GM12878 (cell line): ENCODE data around the gene LRRC74B. TPM values are rescaled to one million over a fixed set of nuclear protein-coding genes. Genes with fewer than 3 reads are reported as not detected.

Source experiments
- BHLHE40 ChIP-seq, 2 experiments: fragments of 450-650 bp in 1 of 2; IDR thresholded peaks; 2 replicates each; pipeline ENCODE4 v1.6.1; 2011 to 2017; ENCODE audit warnings: low read depth in 2 of 2, borderline replicate concordance in 1 of 2, improper control_type of control experiment in 1 of 2, low read length in 1 of 2, mild to moderate bottlenecking in 1 of 2
- BMI1 ChIP-seq: fragments of 450-650 bp; IDR thresholded peaks from 2 replicates; pipeline ENCODE4 v1.6.1; 2016; ENCODE audit warnings: mild to moderate bottlenecking, moderate library complexity, borderline replicate concordance
- CHD2 ChIP-seq: IDR thresholded peaks from 2 replicates; pipeline ENCODE4 v1.6.1; 2011; ENCODE audit warnings: low read depth, low read length, improper control_type of control experiment, borderline replicate concordance
- EED ChIP-seq: sonication (generic); IDR thresholded peaks from 2 replicates; pipeline ENCODE4 v1.6.1; 2016; ENCODE audit warnings: antibody characterized with exemption, low read depth
- EP300 ChIP-seq, 2 experiments: fragments of 150-350 bp in 1 of 2; IDR thresholded peaks; 2 replicates each; pipeline ENCODE4 v1.6.1; 2011 to 2012; ENCODE audit warnings: low read depth in 2 of 2, low read length in 2 of 2, borderline replicate concordance in 1 of 2, improper control_type of control experiment in 1 of 2, inconsistent platforms in 1 of 2; ENCODE audit not compliant: control insufficient read depth in 1 of 2
- EZH2 ChIP-seq: IDR thresholded peaks from 2 replicates; pipeline ENCODE4 v1.6.1; 2012; ENCODE audit warnings: low read depth, mild to moderate bottlenecking, control low read depth, inconsistent platforms, low read length, borderline replicate concordance; ENCODE audit not compliant: control insufficient read depth
- HDAC2 ChIP-seq: fragments of 200-600 bp; sonication (generic); IDR thresholded peaks from 2 replicates; pipeline ENCODE4 v1.6.1; 2017
- IRF4 ChIP-seq: IDR thresholded peaks from 2 replicates; pipeline ENCODE4 v1.6.1; 2011; ENCODE audit warnings: low read depth, low read length
- LARP7 ChIP-seq: fragments of 450-650 bp; IDR thresholded peaks from 2 replicates; pipeline ENCODE4 v1.6.1; 2017; ENCODE audit warnings: mild to moderate bottlenecking
- RBBP5 ChIP-seq: fragments of 200-600 bp; sonication (generic); conservative IDR thresholded peaks from 2 replicates; pipeline ENCODE4 v1.6.1; 2016
- RELB ChIP-seq: fragments of 450-650 bp; IDR thresholded peaks from 2 replicates; pipeline ENCODE4 v1.6.1; 2017; ENCODE audit warnings: low read depth, mild to moderate bottlenecking, moderate library complexity
- YBX1 ChIP-seq: fragments of 450-650 bp; IDR thresholded peaks from 2 replicates; pipeline ENCODE4 v1.6.1; 2016; ENCODE audit warnings: antibody characterized with exemption
- ZBTB11 ChIP-seq: fragments of 450-650 bp; formaldehyde crosslinking; IDR thresholded peaks from 2 replicates; pipeline ENCODE4 v1.5.0; 2022; ENCODE audit warnings: mild to moderate bottlenecking, missing genetic modification characterization
- ZBTB4 ChIP-seq: fragments of 450-650 bp; formaldehyde crosslinking; IDR thresholded peaks from 2 replicates; pipeline ENCODE4 v1.4.0; 2022; ENCODE audit warnings: mild to moderate bottlenecking, moderate library complexity
- ZBTB40 ChIP-seq: fragments of 450-650 bp; IDR thresholded peaks from 2 replicates; pipeline ENCODE4 v1.6.1; 2016; ENCODE audit warnings: mild to moderate bottlenecking, moderate library complexity, borderline replicate concordance
- ZNF217 ChIP-seq: fragments of 450-650 bp; IDR thresholded peaks from 2 replicates; pipeline ENCODE4 v1.6.1; 2017; ENCODE audit warnings: antibody characterized with exemption, mild to moderate bottlenecking
- ZNF24 ChIP-seq: fragments of 450-650 bp; IDR thresholded peaks from 2 replicates; pipeline ENCODE4 v1.6.1; 2017; ENCODE audit warnings: antibody characterized with exemption, mild to moderate bottlenecking
- polyA plus RNA-seq, 11 experiments: library from polyadenylated mRNA; depleted of rRNA in 4 of 11; unstranded in 6 of 11; stranded (reverse) in 5 of 11; fragments of >200 nt; fragmentation: Nextera tagmentation in 4 of 11; fragmentation: Illumina TruSeq in 1 of 11; extraction: Ambion mirVana in 4 of 11; extraction: Trizol in 1 of 11; gene quantifications; 1 replicate in 1 of 11; 2 replicates in 10 of 11; pipeline versions ENCODE4 v1.2.1 to v1.2.3, GENCODE V29; 2011 to 2016; ENCODE audit warnings: inconsistent platforms in 2 of 11, missing spikeins in 2 of 11, low read depth in 1 of 11
- total RNA-seq, 4 experiments: library from RNA; depleted of rRNA in 3 of 4; stranded (reverse); fragments of >200 nt in 3 of 4; fragmentation: Illumina TruSeq in 1 of 4; extraction: Trizol in 1 of 4; gene quantifications; 2 replicates each; pipeline versions ENCODE4 v1.2.1 to v1.2.3, GENCODE V29; 2013 to 2021

Gene LRRC74B
- total and polyA plus RNA-seq, 10 of the 15 experiments (the other 5 are each of a cell fraction or from before 2014, with no cell fraction given) = not detected

- TF ChIP-seq EZH2 (no peak), EED (no peak), ZBTB4 (CRISPR knock-in tag) (no peak), CHD2 (no peak), LARP7 (peak; percentile 63; the same call in 1 of the 2 replicates), ZNF24 (no peak), ZBTB40 (0 out of 2 replicates have a peak, but pooled peaks have one; percentile 50), BHLHE40 (IDR thresholded peaks at IDR 0.05; ENCODE audit: borderline replicate concordance in 1 of 2, low read depth in 2 of 2, low read length in 1 of 2) (peak in 1 of 2 experiments; percentile 61; a peak in 2 of 4 replicates), ZNF217 (no peak), RELB (no peak), RBBP5 (no peak), ZBTB11 (no peak), IRF4 (no peak), YBX1 (no peak), EP300 (IDR thresholded peaks at IDR 0.05; ENCODE audit: borderline replicate concordance in 1 of 2, control insufficient read depth in 1 of 2, low read depth in 2 of 2, low read length in 2 of 2) (no peak), BMI1 (peak; percentile 96), HDAC2 (no peak)
These were observed 31.5 kb upstream of the LRRC74B start (continued) for GRCh38 chr22:21014202-21014725.
